Measurements from ENCODE around the gene MAPK7.

The MAPK7 gene

DNA sequence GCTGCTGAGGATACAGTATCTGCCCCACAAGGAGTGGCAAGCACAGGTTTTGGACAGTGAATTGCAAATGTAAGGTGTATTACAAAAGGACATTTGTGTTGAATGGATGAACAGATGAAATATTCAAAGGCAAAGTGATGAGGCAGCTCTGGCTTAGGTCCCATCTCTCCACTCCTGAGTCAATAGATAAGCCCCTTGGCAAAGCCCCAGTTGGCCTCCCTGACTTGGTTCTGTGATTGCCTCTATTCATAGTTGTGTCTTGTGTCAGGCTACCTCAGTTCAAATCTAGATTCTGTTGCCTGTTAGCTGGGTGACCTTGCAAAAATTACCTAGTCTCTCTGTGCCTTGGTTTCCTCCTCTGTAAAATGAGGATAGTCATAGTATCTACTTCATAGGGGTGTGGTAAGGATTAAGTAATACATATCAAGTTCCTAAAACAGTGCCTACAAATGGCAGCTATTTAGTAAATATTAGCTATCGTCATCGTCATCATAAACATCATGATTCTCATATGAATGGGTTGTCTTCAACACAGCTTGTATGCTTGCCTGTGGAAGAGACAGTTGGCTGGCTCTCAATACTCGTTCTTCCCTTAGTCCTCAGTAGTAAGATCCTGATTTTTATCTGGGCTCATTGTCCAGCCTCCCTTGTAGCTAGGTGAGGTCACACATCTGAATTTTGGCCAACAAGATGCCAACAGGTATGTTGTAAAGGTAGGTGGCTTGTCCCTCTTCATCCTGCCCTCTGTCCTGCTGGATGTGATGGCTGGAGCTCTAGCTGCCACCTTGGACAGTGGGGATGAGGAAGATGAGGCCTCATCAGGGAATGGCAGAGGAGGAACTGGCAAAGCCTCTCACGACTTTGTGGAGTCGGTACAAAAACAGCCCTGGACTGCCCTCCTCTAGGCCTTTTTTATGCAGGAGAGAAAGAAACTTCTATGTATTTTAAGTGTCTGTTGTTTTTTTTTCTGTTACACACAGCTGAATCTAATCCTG lies 10.8 kb downstream of the MAPK7 start:
- no peak overlapping the region for H3K27ac Mint-ChIP-seq
- H3K9me3 Mint-ChIP-seq = no peaks in the 10 kb centered on the region
- peaks cover 38% of the 10 kb centered on the region for H3K27me3 Mint-ChIP-seq
- H3K4me1 Mint-ChIP-seq = peaks cover 29% of the 10 kb centered on the region
- DNase-seq (no peak), ATAC-seq (no peak)
- no peak overlapping the region for H3K4me3 Mint-ChIP-seq

DNA sequence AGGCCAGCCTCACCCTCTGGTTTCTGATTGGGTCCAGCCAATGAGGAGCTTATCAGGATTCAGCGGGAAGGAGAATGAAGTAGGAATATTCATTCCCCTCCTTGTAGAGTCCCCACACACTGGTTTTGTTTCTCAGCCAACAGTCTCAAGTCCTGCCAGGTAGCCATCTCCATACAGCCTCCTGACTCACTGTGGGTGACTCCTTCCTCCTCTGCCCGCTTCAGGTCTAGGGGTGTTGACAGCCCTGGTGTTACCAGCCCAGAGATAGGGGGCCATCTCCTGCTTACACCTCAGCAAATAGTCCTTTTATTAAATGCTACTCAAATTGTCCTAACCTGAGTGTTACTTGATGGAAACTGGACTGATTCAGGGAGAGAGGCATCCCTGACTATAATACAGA lies 12.7 kb downstream of the MAPK7 start:
- Mint-ChIP-seq H3K4me1 (peaks cover 22% of the 10 kb centered on the region), H3K4me3 (no peak overlapping the region), H3K27ac (no peak overlapping the region), H3K27me3 (peaks cover 38% of the 10 kb centered on the region), H3K9me3 (no peaks in the 10 kb centered on the region)
- DNase-seq (no peak), ATAC-seq (no peak)

DNA sequence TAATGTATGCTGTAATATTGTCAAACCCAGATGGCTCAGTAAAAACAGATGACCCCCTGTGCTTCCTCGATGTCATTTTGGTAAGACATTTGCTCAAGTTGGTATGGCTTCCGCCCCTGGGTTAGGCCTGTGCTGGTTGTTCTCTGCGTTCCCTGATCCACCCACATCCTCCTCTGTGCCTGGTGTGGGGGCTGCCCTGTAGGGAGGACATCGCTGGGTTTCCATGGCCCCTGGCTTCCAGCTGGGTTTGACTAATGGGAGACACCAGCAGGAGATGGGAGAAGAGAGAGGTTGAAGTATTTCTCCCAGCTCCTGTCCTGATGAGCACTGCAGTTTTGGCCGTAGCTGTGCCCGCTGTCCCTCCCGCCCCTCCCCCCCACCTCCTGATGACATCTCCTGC lies 13.1 kb downstream of the MAPK7 start:
- ATAC-seq (no peak), DNase-seq (no peak)
- Mint-ChIP-seq H3K27ac (no peak overlapping the region), H3K4me1 (peaks cover 18% of the 10 kb centered on the region), H3K9me3 (no peaks in the 10 kb centered on the region), H3K27me3 (peaks cover 38% of the 10 kb centered on the region), H3K4me3 (no peak overlapping the region)

DNA sequence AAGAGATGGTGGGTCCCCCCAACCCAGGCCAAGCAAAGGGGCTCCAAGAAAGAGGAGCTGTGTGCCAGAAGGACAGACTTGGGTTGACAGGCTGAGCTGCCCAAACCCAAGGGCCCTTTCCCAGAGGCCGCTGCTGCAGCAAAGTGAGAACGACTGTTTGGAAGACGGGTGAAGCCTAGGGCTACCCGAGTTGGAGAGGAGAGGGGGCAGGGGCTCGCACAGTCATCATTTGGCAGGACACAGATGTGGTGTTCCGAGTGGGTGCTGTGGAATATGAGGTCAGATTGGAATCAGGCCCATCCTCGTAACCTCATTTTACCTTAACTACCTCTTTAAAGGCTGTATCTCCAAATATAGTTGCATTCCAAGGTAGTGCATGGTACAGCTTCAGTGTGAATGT lies 14.0 kb downstream of the MAPK7 start:
- Mint-ChIP-seq H3K4me1 (peaks cover 9% of the 10 kb centered on the region), H3K27me3 (peaks cover 29% of the 10 kb centered on the region), H3K27ac (no peak overlapping the region), H3K9me3 (no peaks in the 10 kb centered on the region), H3K4me3 (no peak overlapping the region)
- DNase-seq = no peak
- no peak for ATAC-seq

DNA sequence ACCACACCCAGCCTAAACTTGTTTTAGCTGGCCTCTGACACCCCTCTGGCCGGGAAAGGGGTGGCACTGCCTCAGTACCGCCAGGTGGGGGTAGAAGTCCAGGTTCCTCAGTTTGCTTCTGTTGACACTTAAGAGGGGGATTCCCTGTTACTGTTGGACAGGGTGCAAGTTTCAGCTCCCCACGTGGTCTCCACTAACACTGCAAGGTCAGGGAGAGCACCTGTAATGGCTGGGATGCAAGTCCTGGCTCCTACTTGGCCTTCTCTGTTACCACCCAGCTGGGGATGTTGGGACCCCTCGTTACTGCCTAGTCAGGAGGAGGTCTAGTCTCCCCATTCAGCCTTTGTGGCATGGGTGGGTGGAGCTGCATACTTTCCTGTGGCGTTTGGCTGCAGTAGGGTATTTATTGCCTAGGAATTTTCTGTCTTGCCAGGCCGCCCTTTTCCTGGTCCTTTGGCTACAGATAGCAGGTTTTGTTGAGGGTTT lies 19.3 kb downstream of the MAPK7 start:
- H3K9me3 Mint-ChIP-seq = no peaks in the 10 kb centered on the region
- no peak overlapping the region for H3K27ac Mint-ChIP-seq
- ATAC-seq (no peak), DNase-seq (no peak)
- no peaks in the 10 kb centered on the region for H3K4me1 Mint-ChIP-seq
- peaks cover 8% of the 10 kb centered on the region for H3K27me3 Mint-ChIP-seq
- no peak overlapping the region for H3K4me3 Mint-ChIP-seq

DNA sequence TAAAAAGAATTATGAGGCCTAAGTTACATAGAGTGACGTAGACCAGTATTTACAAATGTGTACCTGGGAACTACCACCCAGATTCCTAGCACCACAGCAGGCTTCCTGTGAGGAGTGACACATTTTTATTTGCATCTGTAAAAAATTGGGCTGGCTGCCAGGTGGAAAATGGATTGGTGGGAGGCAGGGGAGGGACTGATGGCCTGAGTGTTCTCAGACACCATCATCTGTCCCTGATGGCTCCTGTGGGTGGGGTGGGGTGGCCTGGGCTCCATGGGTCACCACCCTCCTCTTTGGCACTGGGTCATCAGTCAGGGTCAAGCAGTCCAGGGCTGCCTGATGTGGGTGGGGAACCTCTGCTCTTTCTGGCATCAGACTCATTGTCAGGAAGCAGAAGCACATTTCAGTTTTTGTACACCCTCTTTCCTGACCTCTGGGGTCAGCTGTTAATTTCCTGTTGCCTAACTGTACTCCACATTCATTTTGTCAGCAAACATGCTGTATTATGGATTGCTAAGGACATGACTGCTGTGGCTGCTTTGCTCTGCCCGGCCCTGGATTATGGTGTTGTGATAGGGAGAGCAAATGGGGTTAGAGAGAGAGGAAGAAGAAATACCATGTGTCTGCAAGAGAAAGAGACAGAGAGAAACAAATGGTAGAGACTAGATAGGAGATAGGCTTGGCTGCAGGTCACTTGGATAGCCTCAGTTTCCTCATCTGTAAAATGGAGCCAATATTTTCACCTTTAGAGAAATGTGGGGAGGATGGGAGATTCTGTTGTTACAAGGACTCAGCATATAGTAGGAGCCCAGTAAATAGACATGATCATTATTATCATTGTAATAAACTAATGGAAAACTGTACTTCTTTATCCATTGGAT lies 20.2 kb downstream of the MAPK7 start:
- Mint-ChIP-seq H3K27ac (no peak overlapping the region), H3K27me3 (peaks cover 8% of the 10 kb centered on the region), H3K4me1 (no peaks in the 10 kb centered on the region), H3K4me3 (no peak overlapping the region), H3K9me3 (peaks cover 0 to 1% of the 10 kb centered on the region in 2 donors)
- ATAC-seq = no peak
- no peak for DNase-seq

DNA sequence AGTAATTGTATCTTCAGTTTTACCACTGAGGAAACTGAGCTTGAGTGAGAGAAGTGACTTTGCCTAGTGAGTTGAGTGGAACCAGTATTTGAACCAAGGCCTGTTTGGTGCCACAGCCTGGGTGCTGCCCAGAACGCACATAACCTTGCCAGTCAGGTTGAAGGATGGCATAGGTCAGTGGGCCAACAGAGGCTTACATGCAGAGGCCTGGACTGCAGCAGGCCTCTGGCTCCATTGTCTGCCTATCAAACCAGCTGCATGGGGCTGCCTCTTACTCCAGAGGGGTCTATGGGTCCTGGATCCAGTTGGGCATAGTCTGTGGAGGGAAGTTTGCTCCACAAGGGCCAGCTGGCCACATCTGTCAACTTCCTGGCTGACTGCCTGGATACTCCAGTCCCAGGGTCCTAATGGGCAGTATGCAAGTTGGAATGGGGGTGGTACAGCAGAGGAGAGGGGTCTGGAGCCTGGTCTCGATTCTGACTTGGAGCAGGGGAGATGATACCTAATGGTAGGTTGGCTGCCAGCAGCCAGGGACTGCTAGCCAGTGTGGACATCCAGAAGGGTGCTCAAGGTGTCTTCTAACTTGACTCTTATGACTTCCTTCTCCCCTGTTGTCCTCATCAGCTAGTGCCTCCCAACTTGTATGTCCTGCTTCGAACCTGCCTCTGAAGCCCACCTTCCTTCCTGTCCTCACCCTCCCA lies 21.6 kb downstream of the MAPK7 start:
- Mint-ChIP-seq H3K27ac (no peak overlapping the region), H3K4me3 (no peak overlapping the region), H3K27me3 (peaks cover 8% of the 10 kb centered on the region), H3K4me1 (no peaks in the 10 kb centered on the region), H3K9me3 (peaks cover 0 to 4% of the 10 kb centered on the region in 2 donors)
- ATAC-seq (no peak), DNase-seq (no peak)

DNA sequence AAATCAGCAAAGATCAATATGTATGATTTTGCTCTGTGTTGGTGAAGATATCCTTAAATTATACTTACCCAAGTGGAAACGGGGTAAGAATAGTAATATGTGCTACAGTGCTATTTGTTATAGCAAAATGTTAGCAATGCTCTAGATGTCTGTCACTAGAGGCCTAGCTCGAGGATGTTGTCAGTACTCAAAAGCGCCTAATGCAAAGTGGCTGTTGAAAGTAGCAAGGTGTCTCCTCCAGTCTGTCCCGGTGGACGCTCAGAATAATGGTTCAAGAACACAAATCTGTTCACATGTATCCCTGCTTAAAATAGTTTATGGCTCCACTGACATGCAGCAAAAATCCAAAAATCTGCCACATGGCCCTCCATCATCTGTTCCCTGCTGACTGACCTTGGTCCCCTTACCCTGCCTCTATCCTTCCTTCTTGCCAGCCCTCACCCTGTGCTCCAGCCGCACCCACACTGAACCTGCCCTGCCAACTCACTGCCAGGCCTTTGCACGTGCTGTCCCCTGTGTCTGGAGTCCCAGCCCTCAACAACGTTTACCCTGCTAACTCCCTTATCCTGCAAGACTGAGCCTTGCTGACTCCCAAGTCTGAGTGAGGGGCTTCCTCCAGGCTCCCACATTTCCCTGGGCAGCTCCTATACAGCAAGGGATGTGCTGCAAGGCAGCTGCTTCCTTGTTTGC lies 23.2 kb downstream of the MAPK7 start:
- Mint-ChIP-seq H3K9me3 (peaks cover 0 to 4% of the 10 kb centered on the region in 2 donors), H3K4me3 (no peak overlapping the region), H3K27me3 (peaks cover 8% of the 10 kb centered on the region), H3K27ac (no peak overlapping the region), H3K4me1 (no peaks in the 10 kb centered on the region)
- ATAC-seq (no peak), DNase-seq (no peak)

DNA sequence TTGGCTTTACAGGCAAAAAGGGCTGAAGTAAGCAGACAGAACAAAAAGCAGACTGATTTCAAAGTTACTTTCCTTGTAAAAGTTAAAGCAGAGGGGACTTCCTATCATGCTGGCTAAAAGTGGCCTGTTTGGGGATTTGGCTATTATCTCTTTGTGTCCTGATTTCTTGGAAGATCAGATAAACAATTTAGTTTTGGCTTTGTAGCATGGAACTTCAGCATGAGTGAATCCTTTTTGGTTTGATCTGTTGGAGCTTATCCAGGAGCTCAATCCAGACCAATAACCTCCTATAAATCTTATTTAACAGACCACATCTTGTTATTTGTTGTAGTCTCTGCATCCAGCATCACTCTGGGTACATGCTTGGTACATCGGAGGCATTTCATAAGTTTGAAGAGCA lies 23.9 kb downstream of the MAPK7 start:
- ATAC-seq (no peak), DNase-seq (no peak)
- Mint-ChIP-seq H3K27ac (no peak overlapping the region), H3K27me3 (peaks cover 8% of the 10 kb centered on the region), H3K9me3 (peaks cover 0 to 4% of the 10 kb centered on the region in 2 donors), H3K4me3 (no peak overlapping the region), H3K4me1 (no peaks in the 10 kb centered on the region)

DNA sequence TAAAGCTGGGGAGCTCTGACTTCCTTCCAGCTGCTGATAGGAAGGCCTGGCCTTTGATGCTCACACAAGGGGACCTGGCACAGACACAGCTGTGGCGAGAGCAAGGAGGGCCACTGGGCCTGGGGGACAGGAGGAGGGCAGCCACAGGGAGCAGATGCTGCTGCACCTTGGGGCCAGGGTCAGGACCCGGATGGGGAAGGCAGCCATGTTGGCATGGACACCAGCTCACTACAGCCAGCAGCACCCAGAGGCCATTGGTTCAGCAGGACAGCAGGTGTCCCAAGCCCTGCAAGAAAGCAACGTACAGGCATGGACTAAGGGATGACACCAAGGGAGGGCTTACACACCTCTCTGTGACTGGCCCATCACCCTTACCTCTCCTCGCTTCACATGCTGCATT lies 24.7 kb downstream of the MAPK7 start:
- H3K27me3 Mint-ChIP-seq = peaks cover 8% of the 10 kb centered on the region
- H3K9me3 Mint-ChIP-seq = peaks cover 0 to 4% of the 10 kb centered on the region in 2 donors
- no peak overlapping the region for H3K27ac Mint-ChIP-seq

DNA sequence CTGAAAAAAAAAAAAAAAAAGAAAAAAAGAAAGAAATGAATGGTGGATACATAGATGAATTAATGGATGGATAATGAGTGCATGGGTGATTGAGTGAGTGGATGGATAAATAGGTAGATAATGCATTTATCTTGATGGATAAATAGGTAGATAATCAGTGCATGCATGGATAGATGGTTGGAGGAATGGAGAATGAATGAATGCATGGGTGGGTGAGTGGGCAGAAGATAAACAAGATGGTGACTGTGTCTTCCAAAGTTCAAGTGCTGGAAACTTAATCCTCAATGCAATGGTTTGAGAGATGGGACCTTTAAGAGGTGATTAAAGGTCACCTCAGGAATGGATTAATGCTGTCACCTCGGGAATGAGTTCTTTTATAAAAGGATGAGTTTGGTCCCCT lies 26.0 kb downstream of the MAPK7 start:
- Mint-ChIP-seq H3K4me3 (no peak overlapping the region), H3K27ac (peak overlapping the region in 1 of 2 donors; percentile 10), H3K9me3 (peaks cover 0 to 4% of the 10 kb centered on the region in 2 donors), H3K27me3 (peaks cover 8% of the 10 kb centered on the region), H3K4me1 (no peaks in the 10 kb centered on the region)
- ATAC-seq (no peak), DNase-seq (no peak)

More for the DNA sequence above, 24.7 kb downstream of the MAPK7 start:
- ATAC-seq (no peak), DNase-seq (no peak)
- Mint-ChIP-seq H3K4me3 (no peak overlapping the region), H3K4me1 (no peaks in the 10 kb centered on the region)

DNA sequence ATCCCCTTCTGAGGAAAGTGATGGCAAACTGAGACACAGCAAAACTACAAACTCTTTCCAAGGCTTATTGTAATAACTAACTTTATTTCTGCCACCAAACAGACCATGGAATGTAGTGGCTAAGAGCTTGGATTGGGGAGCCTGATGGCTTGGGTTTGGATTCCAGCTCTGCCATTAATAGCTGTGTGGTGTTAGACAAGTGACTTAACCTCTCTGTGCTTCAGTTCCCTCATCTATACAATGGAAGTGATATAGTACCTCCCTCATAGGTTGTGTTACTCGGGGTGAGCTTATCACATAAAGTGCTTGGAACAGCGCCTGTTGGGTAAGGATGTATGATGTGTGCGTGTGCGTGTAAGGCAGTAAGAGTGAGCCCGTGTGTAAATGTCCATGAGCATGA lies 26.8 kb downstream of the MAPK7 start:
- ATAC-seq = no peak
- Mint-ChIP-seq H3K4me1 (no peaks in the 10 kb centered on the region), H3K27ac (no peak overlapping the region), H3K9me3 (peaks cover 0 to 4% of the 10 kb centered on the region in 2 donors), H3K4me3 (no peak overlapping the region), H3K27me3 (peaks cover 8% of the 10 kb centered on the region)
- DNase-seq = no peak

DNA sequence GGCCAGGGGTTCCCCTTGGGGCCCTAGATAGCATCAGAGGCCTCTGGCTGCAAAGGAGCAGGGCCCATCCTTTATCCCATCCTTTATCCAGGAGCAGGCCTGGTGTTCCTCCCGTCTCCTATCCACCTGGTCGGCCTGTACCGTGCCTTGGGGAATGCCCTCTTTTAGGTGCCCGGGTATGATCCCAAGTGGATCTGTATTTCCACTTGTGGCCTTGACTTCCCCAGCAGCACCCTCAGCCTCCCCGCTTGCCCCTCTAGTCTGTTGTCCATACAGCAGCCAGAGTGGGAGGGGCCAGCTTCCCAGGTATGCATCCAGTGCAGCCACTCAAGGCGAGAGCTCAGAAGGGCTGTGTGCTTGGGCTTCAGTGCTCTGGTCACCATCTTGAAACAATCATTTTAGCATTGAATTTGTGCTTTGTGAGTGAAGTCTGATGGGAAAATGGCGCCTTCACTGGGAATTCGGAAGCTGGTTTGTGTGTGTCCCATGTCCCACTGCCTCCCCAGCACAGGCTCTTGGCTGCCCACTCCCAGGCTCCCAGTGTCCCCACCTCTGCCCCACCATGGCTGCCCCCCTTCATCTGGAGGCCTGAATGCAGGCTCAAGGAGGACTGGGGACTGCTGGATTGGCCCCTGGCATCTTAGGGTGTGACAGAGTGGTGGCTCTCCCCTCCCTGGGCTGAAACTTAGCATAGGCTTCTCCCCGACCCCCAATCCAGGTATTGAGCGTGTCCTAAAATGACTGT lies 29.5 kb downstream of the MAPK7 start:
- Mint-ChIP-seq H3K27ac (no peak overlapping the region), H3K4me1 (no peaks in the 10 kb centered on the region), H3K9me3 (peaks cover 0 to 4% of the 10 kb centered on the region in 2 donors), H3K27me3 (peaks cover 6% of the 10 kb centered on the region), H3K4me3 (no peak overlapping the region)
- DNase-seq (no peak), ATAC-seq (no peak)

DNA sequence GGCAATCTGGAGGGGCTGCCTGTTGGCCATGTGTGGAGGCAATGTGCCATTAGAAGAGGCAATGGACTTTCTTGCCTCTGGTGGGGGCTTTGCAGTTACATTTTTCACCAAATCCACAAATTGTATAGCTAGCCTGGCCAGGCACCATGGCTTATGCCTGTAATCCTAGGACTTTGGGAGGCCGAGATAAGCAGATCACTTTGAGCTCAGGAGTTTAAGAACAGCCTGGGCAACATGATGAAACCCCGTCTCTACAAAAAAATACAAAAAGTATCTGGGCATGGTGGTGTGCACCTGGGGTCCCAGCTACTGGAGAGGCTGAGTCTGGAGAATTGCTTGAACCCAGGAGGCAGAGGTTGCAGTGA lies 30.0 kb downstream of the MAPK7 start:
- no peaks in the 10 kb centered on the region for H3K4me1 Mint-ChIP-seq
- H3K4me3 Mint-ChIP-seq = no peak overlapping the region
- DNase-seq = no peak
- no peak overlapping the region for H3K27ac Mint-ChIP-seq
- peaks cover 0 to 4% of the 10 kb centered on the region in 2 donors for H3K9me3 Mint-ChIP-seq
- ATAC-seq = no peak
- H3K27me3 Mint-ChIP-seq = peaks cover 12% of the 10 kb centered on the region
